Peyer's patch (tissue), 4 donors: Measurements from ENCODE around the gene TRIO.

ENCODE experiments used
- CTCF ChIP-seq, 6 experiments: fragments of 450-650 bp in 4 of 6; fragments of 200-600 bp in 2 of 6; sonication (generic) in 1 of 6; IDR thresholded peaks; one replicate each; pipeline ENCODE4 v1.5.1; 2017 to 2019; ENCODE audit warnings: antibody characterized with exemption in 6 of 6, mild to moderate bottlenecking in 3 of 6, moderate library complexity in 1 of 6
- POLR2A ChIP-seq, 2 donors: fragments of 450-650 bp; IDR thresholded peaks; one replicate each; pipeline ENCODE4 v1.5.1; 2017; ENCODE audit warnings: antibody characterized with exemption in 2 of 2, mild to moderate bottlenecking in 2 of 2, moderate library complexity in 2 of 2

- TF ChIP-seq CTCF (IDR thresholded peaks at IDR 0.05) (no peak), POLR2A (IDR thresholded peaks at IDR 0.05) (no peak)
Measured at GRCh38 chr5:14120176-14120575, 23.0 kb upstream of the TRIO start.
